ENCODE measurements around the gene IPPK.

IPPK gene, protein sequence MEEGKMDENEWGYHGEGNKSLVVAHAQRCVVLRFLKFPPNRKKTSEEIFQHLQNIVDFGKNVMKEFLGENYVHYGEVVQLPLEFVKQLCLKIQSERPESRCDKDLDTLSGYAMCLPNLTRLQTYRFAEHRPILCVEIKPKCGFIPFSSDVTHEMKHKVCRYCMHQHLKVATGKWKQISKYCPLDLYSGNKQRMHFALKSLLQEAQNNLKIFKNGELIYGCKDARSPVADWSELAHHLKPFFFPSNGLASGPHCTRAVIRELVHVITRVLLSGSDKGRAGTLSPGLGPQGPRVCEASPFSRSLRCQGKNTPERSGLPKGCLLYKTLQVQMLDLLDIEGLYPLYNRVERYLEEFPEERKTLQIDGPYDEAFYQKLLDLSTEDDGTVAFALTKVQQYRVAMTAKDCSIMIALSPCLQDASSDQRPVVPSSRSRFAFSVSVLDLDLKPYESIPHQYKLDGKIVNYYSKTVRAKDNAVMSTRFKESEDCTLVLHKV

DNA sequence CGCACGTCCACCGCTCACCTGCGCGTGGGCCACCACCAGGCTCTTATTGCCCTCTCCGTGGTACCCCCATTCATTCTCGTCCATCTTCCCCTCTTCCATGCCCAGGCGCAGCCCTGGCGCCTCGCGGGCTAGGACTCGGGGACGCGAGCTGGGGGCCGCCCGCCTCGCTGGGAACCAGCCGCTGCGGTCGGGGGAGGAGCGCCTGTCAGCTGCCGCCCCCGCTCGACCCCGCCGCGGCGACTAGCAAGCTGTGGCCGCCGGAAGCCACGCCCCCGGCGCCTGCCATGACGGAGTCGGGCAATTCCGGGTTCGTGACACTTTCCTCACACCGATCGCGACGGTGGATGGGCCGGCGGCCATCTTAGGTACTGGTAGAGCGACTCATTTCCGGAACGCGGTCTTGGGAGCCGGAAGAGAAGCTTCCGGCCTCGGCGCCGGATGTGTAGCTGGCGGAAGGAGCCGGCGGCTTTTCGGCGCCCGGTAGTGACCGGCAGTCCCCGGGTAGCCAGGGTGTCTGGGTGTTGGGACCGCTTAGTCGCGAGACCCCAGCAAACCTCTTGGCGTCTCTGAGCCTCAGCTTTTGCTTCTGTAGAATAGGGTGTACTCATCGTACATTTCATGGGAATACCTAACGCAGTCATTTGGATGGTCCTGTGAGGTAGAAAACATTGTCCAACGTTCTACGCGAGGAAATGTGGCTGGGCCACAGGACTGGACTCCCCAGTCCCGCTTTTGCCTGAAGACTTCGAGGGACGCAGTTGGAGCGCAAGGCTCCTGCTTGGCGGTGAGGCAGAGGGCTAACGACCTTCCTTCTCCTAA, at the start of gene IPPK:
Gene IPPK (minus strand): TSS at position 242 of the 819 bp plus-strand sequence. CDS start 143 bp downstream, at position 99.
- peak; percentile 98 for DNase-seq (ENCODE audit: low spot score in 2 of 2)
- H3K4me1 ChIP-seq = peaks cover 9% of the 10 kb centered on the region; the same call in 1 of the 2 replicates
- in situ Hi-C loops (cut with MboI; ENCODE audit: low sequenced_read_pairs) = no loop called here

DNA sequence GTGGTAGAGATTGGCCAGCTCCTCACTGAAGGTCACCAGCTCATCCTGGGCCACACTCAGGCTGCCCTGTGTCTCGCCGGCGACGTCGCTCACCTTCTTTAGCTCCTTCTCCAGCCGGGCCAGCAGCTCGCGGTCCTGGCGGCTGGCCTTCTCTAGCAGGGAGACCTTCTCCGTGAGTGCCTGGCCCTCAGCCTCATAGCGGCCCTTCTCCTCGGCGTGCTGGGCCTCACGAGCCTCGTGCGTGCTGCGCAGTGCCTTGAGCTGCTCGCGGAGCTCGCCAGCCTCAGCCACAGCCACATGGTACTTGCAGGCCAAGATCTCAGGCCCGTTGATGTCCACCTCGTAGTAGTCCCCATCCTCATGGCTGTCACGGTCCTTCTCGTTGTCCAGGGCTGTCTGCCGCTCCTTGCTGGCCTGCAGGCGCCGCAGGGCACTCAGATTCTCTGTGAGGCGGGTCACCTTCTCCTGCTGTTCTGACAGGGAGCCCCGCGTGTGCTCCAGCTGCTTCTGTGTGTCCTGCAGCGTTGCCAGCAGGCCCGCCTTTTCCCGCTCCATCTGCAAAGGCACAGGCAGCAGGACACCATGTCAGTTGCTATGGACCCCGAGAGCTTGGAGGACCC, 49.2 kb upstream of the IPPK start:
- Histone ChIP-seq H3K4me3 (no peak overlapping the region), H3K36me3 (replicated peaks) (peaks cover 78% of the 10 kb centered on the region), H3K9me3 (no peaks in the 10 kb centered on the region), H3K27me3 (ENCODE audit: low read depth) (no peaks in the 10 kb centered on the region), H3K4me1 (no peaks in the 10 kb centered on the region)
- DNase-seq (ENCODE audit: low spot score in 2 of 2) = no peak
- in situ Hi-C loops (cut with MboI; ENCODE audit: low sequenced_read_pairs) = loop anchor here (5.0 kb wide), 1 partner anchor 73 kb away; no protein-coding TSS in a partner anchor

More for the DNA sequence above, at the start of gene IPPK:
- H3K36me3 ChIP-seq (replicated peaks) = no peaks in the 10 kb centered on the region; the same call in 1 of the 2 replicates
- no peaks in the 10 kb centered on the region for H3K9me3 ChIP-seq
- H3K4me3 ChIP-seq = peak within 1 kb of the TSS; percentile 74
- H3K27me3 ChIP-seq (ENCODE audit: low read depth) = no peaks in the 10 kb centered on the region

DNA sequence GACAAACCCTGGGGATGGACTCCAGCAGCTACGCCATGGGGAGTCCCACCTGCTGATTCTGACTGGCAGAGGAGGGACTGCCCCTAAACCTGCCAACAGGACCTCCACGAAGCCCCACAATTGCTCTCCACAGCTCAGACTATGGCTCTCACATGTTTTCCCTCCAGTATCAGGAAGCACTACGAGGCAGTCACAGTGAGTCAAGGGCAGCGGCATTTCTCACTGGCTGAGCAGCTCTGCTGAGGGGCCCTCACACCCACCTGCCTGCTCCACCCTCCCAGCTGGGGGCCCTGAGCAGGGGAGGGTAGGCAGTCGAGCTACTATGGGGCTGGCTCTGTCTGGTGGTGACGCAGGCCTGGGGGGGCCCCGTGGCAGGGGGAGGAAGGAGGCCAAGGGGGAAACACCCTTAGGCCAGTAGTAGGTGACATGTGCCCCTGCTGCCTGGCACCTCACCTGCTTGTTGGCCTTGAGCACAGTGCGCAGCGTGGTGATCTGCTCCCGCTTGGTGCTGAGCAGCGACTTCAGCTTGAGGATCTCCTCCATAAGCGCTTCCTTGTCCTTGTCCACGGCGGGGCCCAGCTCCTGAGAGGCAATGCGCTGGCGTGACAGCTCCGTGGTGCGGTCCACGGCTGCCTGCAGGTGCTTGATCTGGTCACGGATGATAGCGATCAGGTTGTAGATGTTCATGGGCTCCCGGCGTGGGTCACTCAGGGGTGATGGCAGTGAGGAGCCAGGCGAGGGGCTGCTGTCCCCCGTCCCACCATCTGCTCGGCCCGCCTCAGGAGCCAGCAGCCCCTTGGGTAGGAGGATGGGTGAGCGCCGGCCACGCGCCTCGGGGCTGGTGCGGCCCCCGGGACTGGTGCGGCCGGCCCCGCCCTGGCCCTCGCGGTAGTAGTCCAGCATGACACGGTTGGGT, 48.4 kb upstream of the IPPK start:
- H3K36me3 ChIP-seq (replicated peaks) = peaks cover 86% of the 10 kb centered on the region
- H3K4me1 ChIP-seq = no peaks in the 10 kb centered on the region
- in situ Hi-C loops (cut with MboI; ENCODE audit: low sequenced_read_pairs) = loop anchor here (5.0 kb wide), 1 partner anchor 74 kb away; no protein-coding TSS in a partner anchor
- DNase-seq (ENCODE audit: low spot score in 2 of 2) = no peak
- no peaks in the 10 kb centered on the region for H3K27me3 ChIP-seq (ENCODE audit: low read depth)
- H3K9me3 ChIP-seq = no peaks in the 10 kb centered on the region
- H3K4me3 ChIP-seq = no peak overlapping the region

DNA sequence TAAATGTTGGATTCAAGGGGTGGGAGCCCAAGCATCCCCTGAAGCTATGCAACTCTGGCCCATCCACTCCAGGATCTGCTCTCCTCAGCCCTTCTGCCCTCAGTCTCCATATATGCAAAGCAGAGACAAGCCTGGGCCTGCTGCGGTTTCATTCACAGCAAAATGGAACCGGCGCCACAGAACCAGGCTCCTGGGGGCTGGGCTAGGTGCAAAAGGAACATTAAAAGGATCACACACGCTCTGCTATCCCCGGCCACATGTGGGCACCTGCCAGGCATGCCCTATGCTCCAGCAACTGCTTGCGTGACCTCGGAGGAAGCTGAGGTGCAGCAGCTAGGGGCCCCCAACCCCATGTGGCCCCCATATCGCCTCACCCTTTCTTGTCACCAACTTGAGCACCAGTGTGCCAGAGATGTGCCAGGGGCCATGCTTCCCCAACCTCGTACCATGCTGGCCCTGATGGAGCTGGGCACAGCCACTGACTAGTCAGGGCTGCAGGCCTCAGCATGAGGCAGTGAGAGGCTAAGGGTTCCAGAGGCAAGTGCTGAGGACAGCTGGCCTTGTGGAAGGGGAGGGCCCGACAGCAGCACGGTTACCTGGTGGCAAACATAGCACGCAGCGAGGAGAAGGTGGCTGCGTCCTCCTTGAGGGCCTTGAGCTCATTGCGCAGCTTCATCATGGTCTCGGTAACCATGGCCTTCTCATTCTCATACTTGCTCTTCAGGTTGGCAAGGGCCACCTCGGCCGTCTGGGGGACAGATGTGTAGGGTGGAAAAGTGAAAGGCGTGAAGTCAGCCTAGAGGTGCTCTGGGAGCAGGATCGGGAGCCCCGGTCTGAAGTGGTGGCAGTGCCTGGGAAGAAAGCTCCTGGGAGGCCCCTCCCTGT, 47.5 kb upstream of the IPPK start:
- no peaks in the 10 kb centered on the region for H3K27me3 ChIP-seq (ENCODE audit: low read depth)
- H3K4me1 ChIP-seq = no peaks in the 10 kb centered on the region
- H3K9me3 ChIP-seq = no peaks in the 10 kb centered on the region
- in situ Hi-C loops (cut with MboI; ENCODE audit: low sequenced_read_pairs) = loop anchor here (5.0 kb wide), 1 partner anchor 75 kb away; no protein-coding TSS in a partner anchor
- H3K4me3 ChIP-seq = no peak overlapping the region
- DNase-seq (ENCODE audit: low spot score in 2 of 2) = no peak
- H3K36me3 ChIP-seq (replicated peaks) = peaks cover 88% of the 10 kb centered on the region

DNA sequence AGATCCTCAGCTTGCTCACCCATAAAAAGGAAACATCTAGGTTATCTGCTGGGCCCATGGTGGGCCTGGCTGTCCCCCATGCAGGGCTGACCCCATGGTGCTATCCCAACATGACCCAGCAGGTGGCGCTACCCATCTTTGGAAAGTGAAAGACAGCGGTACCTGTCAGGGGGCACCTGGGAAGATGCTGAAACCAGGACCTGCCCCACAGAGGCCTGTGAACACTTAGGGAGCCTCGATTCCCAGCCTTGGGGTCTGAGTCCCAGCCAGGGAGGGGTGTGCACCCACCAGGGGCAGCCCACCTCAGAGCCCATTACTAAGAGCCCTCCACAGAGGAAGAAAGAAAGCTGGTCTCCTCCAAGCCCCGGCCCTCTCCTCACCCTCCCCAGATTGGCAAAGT, 46.6 kb upstream of the IPPK start:
- no peaks in the 10 kb centered on the region for H3K9me3 ChIP-seq
- peaks cover 85% of the 10 kb centered on the region for H3K36me3 ChIP-seq (replicated peaks)
- H3K27me3 ChIP-seq (ENCODE audit: low read depth) = no peaks in the 10 kb centered on the region
- in situ Hi-C loops (cut with MboI; ENCODE audit: low sequenced_read_pairs) = loop anchor here (5.0 kb wide), 1 partner anchor 76 kb away; no protein-coding TSS in a partner anchor
- no peak overlapping the region for H3K4me3 ChIP-seq
- DNase-seq (ENCODE audit: low spot score in 2 of 2) = peak; percentile 18 to 91
- H3K4me1 ChIP-seq = no peaks in the 10 kb centered on the region

DNA sequence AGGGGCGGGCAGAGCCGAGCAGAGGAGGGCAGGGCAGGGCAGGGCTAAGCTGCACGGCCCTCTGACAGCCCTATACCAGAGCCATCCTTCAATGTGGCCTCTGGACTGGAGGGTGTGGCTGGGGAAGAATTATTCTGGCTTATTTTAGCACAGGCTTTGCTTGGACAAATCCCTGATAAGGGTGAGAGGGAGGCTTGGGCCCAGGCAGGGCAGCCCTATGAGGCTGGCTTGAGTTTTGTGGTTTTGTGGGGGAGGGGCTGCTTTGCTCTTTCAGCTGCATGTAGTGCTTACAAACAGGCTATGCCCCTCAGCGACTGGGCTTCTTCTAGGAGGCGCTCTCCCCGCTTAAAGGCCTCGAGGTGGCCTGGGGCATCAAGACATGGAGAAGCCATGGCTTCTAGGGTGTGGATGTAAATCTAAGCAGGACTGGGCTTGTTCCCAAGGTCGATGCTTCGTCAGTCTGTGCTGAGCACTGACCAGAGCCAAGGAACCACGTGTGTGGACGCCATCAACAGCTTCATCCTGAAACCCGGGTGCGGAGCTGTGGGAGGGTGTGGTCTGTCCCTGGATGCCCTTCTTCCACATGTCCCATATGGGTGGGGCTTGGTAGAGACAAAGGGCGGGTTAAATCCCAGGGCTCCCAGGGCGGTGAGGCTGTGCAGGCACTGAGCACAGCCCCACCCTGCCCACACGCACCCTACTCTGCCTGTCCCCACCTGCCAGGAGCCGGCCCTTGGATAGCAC, 45.7 kb upstream of the IPPK start:
- Histone ChIP-seq H3K36me3 (replicated peaks) (peaks cover 86% of the 10 kb centered on the region), H3K4me3 (no peak overlapping the region), H3K9me3 (no peaks in the 10 kb centered on the region), H3K4me1 (no peaks in the 10 kb centered on the region), H3K27me3 (ENCODE audit: low read depth) (no peaks in the 10 kb centered on the region)
- in situ Hi-C loops (cut with MboI; ENCODE audit: low sequenced_read_pairs) = loop anchor here (5.0 kb wide), 1 partner anchor 77 kb away; no protein-coding TSS in a partner anchor
- DNase-seq (ENCODE audit: low spot score in 2 of 2) = no peak

DNA sequence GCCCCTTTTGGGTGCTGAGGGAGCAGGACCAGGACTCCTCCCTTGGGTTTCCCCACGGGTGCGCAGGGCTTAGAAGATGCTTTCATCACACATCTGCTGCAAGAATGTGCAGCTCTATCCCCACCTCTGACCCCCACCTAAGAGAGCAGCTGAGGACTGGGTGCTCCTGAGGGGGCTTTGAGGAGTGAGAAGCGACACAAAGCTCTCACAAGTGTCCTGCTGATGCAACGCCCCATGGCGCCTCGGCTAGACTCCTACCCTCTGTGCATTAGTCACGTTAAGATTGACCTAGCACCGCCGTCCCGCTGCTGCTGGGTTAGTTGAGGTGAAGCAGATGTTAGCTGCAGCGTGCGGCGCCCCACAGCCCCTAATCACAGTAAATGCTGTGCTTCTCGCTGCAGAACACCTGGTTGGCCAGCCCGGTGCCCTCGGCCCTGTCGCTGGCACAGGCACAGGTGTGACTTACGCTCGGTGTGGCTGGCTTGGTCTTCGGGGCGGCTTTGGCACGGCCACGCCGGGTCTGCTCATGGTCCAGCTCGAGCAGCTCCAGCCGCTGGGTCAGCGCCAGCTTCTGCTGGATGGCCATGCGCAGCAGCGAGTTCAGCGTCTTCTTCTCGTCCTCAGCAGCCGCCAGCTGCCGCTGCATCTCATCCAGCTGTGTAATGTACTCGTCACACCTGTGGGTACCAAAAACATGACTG, 45.0 kb upstream of the IPPK start:
- DNase-seq (ENCODE audit: low spot score in 2 of 2) = no peak
- H3K36me3 ChIP-seq (replicated peaks) = peaks cover 79% of the 10 kb centered on the region
- H3K4me3 ChIP-seq = no peak overlapping the region
- no peaks in the 10 kb centered on the region for H3K4me1 ChIP-seq
- in situ Hi-C loops (cut with MboI; ENCODE audit: low sequenced_read_pairs) = loop anchor here (5.0 kb wide), 1 partner anchor 77 kb away; no protein-coding TSS in a partner anchor
- H3K9me3 ChIP-seq = no peaks in the 10 kb centered on the region
- no peaks in the 10 kb centered on the region for H3K27me3 ChIP-seq (ENCODE audit: low read depth)

DNA sequence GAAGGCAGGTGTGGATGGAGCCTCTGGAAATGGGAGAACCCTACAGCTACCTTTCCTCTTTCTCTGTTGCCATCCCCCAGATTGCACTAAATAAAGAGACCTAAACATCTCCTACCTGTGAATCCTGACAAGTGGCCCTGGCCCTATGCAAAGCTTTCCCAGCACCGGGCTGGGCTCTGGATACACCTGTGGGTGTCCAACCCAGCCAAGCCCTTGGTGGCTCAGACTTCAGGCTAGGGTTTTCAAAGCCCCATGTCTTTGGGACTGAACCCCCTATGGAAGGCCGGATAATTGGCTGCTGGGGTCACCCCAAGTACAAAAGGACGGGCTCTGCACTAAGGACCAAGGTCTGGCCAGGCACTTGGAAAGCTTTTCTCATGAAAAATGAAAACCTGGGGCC, 44.1 kb upstream of the IPPK start:
- Histone ChIP-seq H3K36me3 (replicated peaks) (peaks cover 70% of the 10 kb centered on the region), H3K4me3 (no peak overlapping the region), H3K9me3 (no peaks in the 10 kb centered on the region), H3K27me3 (ENCODE audit: low read depth) (no peaks in the 10 kb centered on the region), H3K4me1 (no peaks in the 10 kb centered on the region)
- in situ Hi-C loops (cut with MboI; ENCODE audit: low sequenced_read_pairs) = no loop called here
- DNase-seq (ENCODE audit: low spot score in 2 of 2) = no peak

DNA sequence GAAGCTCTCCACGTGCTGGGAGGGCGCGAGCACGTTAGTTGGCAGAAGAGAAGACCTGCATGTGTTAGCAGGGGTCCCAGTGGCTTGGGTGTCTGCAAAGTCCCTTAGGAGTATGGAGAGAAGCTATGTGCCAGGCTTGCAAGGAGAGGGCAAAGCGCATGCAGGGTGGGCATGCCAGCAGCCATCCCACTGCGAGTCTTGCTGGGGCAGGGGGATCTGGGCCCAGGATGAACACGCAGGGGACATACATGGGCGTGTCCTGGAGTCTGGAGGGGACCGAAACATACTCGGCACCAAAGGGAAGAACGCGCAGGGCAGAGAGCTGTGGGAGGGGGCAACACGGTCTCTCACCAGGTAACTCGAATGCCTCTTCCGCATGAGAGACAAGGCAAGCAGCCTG, 43.6 kb upstream of the IPPK start:
- in situ Hi-C loops (cut with MboI; ENCODE audit: low sequenced_read_pairs) = no loop called here
- H3K9me3 ChIP-seq = no peaks in the 10 kb centered on the region
- no peaks in the 10 kb centered on the region for H3K4me1 ChIP-seq
- no peak overlapping the region for H3K4me3 ChIP-seq
- H3K27me3 ChIP-seq (ENCODE audit: low read depth) = no peaks in the 10 kb centered on the region
- H3K36me3 ChIP-seq (replicated peaks) = peaks cover 65% of the 10 kb centered on the region
- no peak for DNase-seq (ENCODE audit: low spot score in 2 of 2)

DNA sequence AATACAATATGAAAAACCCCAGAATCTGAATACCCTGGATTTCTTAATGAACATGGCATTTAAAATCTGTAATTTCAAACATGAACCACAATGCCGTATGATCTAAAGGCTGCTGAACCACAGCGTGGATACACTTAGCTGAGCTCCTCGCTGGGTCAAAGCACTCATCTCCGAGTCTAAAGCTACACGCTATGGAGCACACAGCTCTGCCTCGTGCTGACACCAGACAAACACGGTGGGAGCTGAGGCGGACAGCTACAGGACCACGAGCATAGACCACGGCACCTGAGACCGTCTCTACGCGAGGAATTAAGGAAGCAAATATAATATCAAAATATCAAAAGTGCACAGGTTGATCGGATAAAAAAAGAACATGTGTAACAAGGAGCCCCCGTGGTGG, 42.8 kb upstream of the IPPK start:
- H3K4me3 ChIP-seq = no peak overlapping the region
- no peaks in the 10 kb centered on the region for H3K27me3 ChIP-seq (ENCODE audit: low read depth)
- no peaks in the 10 kb centered on the region for H3K4me1 ChIP-seq
- in situ Hi-C loops (cut with MboI; ENCODE audit: low sequenced_read_pairs) = no loop called here
- H3K36me3 ChIP-seq (replicated peaks) = peaks cover 59% of the 10 kb centered on the region
- no peak for DNase-seq (ENCODE audit: low spot score in 2 of 2)
- H3K9me3 ChIP-seq = no peaks in the 10 kb centered on the region

DNA sequence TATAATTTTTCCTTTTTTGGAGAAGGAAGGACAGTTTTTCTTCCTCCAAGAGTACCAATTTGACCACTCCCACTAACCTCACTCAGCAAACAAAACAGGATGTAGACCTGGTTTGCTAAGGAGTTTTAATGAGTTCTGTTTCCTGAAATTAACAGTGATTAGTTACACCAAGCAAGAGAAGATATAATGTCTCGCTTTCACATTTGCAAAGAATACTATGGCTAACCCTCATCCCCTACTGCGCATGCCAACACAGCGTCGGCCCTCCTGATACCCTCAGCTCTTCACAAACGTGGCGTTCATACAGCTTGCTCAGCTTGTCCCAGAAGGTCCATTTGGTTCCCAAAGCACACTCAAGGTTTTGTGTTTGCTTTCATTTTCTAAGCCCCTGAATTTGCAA, 41.9 kb upstream of the IPPK start:
- Histone ChIP-seq H3K36me3 (replicated peaks) (peaks cover 50% of the 10 kb centered on the region), H3K27me3 (ENCODE audit: low read depth) (no peaks in the 10 kb centered on the region), H3K9me3 (no peaks in the 10 kb centered on the region), H3K4me3 (no peak overlapping the region), H3K4me1 (no peaks in the 10 kb centered on the region)
- in situ Hi-C loops (cut with MboI; ENCODE audit: low sequenced_read_pairs) = no loop called here
- no peak for DNase-seq (ENCODE audit: low spot score in 2 of 2)

Data from HAP-1 (cell line).